ENCODE measurements around the gene SLC26A4. TPM values are rescaled to one million over a fixed set of nuclear protein-coding genes. Genes with fewer than 3 reads are reported as not detected.

Gene SLC26A4
- total and polyA plus RNA-seq, 9 of the 15 experiments (the other 6 are each of a cell fraction or from before 2014, with no cell fraction given) = 0.09 to 1.2 (median 0.33) TPM

GRCh38 chr7:107743567-107744344, 83.1 kb downstream of the SLC26A4 start, which contains the start of gene CBLL1 (continued):
- no peak; the same call in 1 of the 2 replicates for TF ChIP-seq ZNF592 (IDR thresholded peaks at IDR 0.05)
- no peak for TF ChIP-seq EZH2 (IDR thresholded peaks at IDR 0.05; ENCODE audit: borderline replicate concordance, low read depth, low read length)
- no peak; the same call in 1 of the 2 replicates for TF ChIP-seq DMBX1 (CRISPR knock-in tag; IDR thresholded peaks at IDR 0.05; ENCODE audit: borderline replicate concordance)
- peak; percentile 29; the same call in 1 of the 2 replicates for TF ChIP-seq KDM2B (CRISPR knock-in tag; IDR thresholded peaks at IDR 0.05)
- peak; percentile 19 for TF ChIP-seq BRD9 (IDR thresholded peaks at IDR 0.05; ENCODE audit: low read depth, partially characterized antibody)
- peak; percentile 89 for TF ChIP-seq NR2C2 (CRISPR knock-in tag; IDR thresholded peaks at IDR 0.05)
- TF ChIP-seq NR2C2 (tag; IDR thresholded peaks at IDR 0.05) = peak; percentile 96
- no peak for TF ChIP-seq HDGF (IDR thresholded peaks at IDR 0.05)
- no peak; the same call in 1 of the 2 replicates for TF ChIP-seq GTF2F1 (IDR thresholded peaks at IDR 0.05; ENCODE audit: low read depth, low read length)
